Measurements from ENCODE around the gene WNT3. TPM values are rescaled to one million over a fixed set of nuclear protein-coding genes. Genes with fewer than 3 reads are reported as not detected.

The WNT3 gene
- total and polyA plus RNA-seq, 2 of the 8 experiments (the other 6 are each of a cell fraction or from before 2014, with no cell fraction given), result 0.56 to 2.0 TPM

GRCh38 chr17:46834846-46835245 is 16.4 kb upstream of the WNT3 start (continued):
- TF ChIP-seq RAD21 (IDR thresholded peaks at IDR 0.05 in 1 of 2, conservative IDR thresholded peaks at IDR 0.05 in 1 of 2; ENCODE audit: low read depth in 2 of 2, low read length in 2 of 2) (no peak), CHD1 (IDR thresholded peaks at IDR 0.05; ENCODE audit: low read depth, low read length) (no peak), CBX5 (IDR thresholded peaks at IDR 0.05; ENCODE audit: low read depth, low read length) (no peak), TEAD4 (IDR thresholded peaks at IDR 0.05; ENCODE audit: low read depth, low read length) (no peak)

Data from H1 (cell line).